HepG2 (cell line): ENCODE measurements around the gene SIK3. TPM values are rescaled to one million over a fixed set of nuclear protein-coding genes. Genes with fewer than 3 reads are reported as not detected.

ENCODE experiments used
- BRF2 ChIP-seq: sonication (generic); formaldehyde crosslinking; IDR thresholded peaks from 2 replicates; pipeline ENCODE4 v1.8.1; 2022; ENCODE audit warnings: mild to moderate bottlenecking, missing genetic modification reagents
- CBX5 ChIP-seq: sonication (generic); formaldehyde crosslinking; IDR thresholded peaks from 2 replicates; pipeline ENCODE4 v1.4.0; 2020; ENCODE audit warnings: missing genetic modification reagents, borderline replicate concordance
- FOXK1 ChIP-seq: sonication (generic); formaldehyde crosslinking; IDR thresholded peaks from 2 replicates; pipeline ENCODE4 v1.4.0; 2020; ENCODE audit warnings: low read depth, missing genetic modification reagents, borderline replicate concordance
- MTA1 ChIP-seq: sonication (generic); formaldehyde crosslinking; IDR thresholded peaks from 2 replicates; pipeline ENCODE4 v1.4.0; 2020; ENCODE audit warnings: missing genetic modification reagents, mild to moderate bottlenecking, borderline replicate concordance
- MXD1 ChIP-seq: sonication (generic); formaldehyde crosslinking; IDR thresholded peaks from 2 replicates; pipeline ENCODE4 v1.4.0; 2020; ENCODE audit warnings: mild to moderate bottlenecking, missing genetic modification reagents
- NR1H2 ChIP-seq: sonication (generic); formaldehyde crosslinking; IDR thresholded peaks from 2 replicates; pipeline ENCODE4 v1.8.1; 2022; ENCODE audit warnings: low read depth, missing genetic modification reagents, borderline replicate concordance
- PATZ1 ChIP-seq: sonication (generic); formaldehyde crosslinking; IDR thresholded peaks from 2 replicates; pipeline ENCODE4 v1.4.0; 2020; ENCODE audit warnings: missing genetic modification reagents
- PLSCR1 ChIP-seq: sonication (generic); formaldehyde crosslinking; IDR thresholded peaks from 2 replicates; pipeline ENCODE4 v1.5.0; 2020; ENCODE audit warnings: missing genetic modification reagents, mild to moderate bottlenecking, borderline replicate concordance
- SNAPC4 ChIP-seq: sonication (generic); formaldehyde crosslinking; IDR thresholded peaks from 2 replicates; pipeline ENCODE4 v1.4.0; 2020; ENCODE audit warnings: mild to moderate bottlenecking, missing genetic modification reagents
- SP5 ChIP-seq: IDR thresholded peaks from 2 replicates; pipeline ENCODE4 v1.6.1; 2016; ENCODE audit warnings: low read depth, borderline replicate concordance
- USF2 ChIP-seq, 2 experiments: sonication (generic) in 1 of 2; formaldehyde crosslinking in 1 of 2; IDR thresholded peaks; 2 replicates each; pipeline versions ENCODE4 v1.5.1 to v1.6.1; 2011 to 2020; ENCODE audit warnings: borderline replicate concordance in 1 of 2, low read depth in 1 of 2, low read length in 1 of 2, mild to moderate bottlenecking in 1 of 2, missing genetic modification reagents in 1 of 2, moderate library complexity in 1 of 2
- ZNF3 ChIP-seq: IDR thresholded peaks from 2 replicates; pipeline ENCODE4 v1.7.0; 2017; ENCODE audit warnings: inconsistent platforms
- ZNF451 ChIP-seq: sonication (generic); formaldehyde crosslinking; IDR thresholded peaks from 2 replicates; pipeline ENCODE4 v1.5.0; 2020; ENCODE audit warnings: mild to moderate bottlenecking, missing genetic modification reagents
- ZNF740 ChIP-seq: sonication (generic); formaldehyde crosslinking; IDR thresholded peaks from 2 replicates; pipeline ENCODE4 v1.4.0; 2020; ENCODE audit warnings: missing genetic modification reagents
- polyA plus RNA-seq, 8 experiments: library from polyadenylated mRNA; depleted of rRNA in 3 of 8; stranded (reverse) in 7 of 8; unstranded in 1 of 8; fragments of >200 nt; fragmentation: Illumina TruSeq in 4 of 8; extraction: Trizol in 4 of 8; gene quantifications; 2 replicates each; pipeline versions ENCODE4 v1.2.1 to v1.2.3, GENCODE V29; 2011 to 2016; ENCODE audit warnings: low read depth in 4 of 8, missing spikeins in 1 of 8, mixed read lengths in 1 of 8; ENCODE audit not compliant: insufficient read depth in 1 of 8
- total RNA-seq, 5 experiments: library from RNA; depleted of rRNA; stranded (reverse); fragments of >200 nt; fragmentation: Illumina TruSeq; extraction: Trizol; gene quantifications; 2 replicates each; pipeline ENCODE4 v1.2.3, GENCODE V29; 2016; ENCODE audit warnings: low read depth in 1 of 5

Gene SIK3
- total and polyA plus RNA-seq, 2 of the 13 experiments (the other 11 are each of a cell fraction or from before 2014, with no cell fraction given): 5.7 to 9.8 TPM

- TF ChIP-seq SNAPC4 (CRISPR knock-in tag): no peak
- TF ChIP-seq NR1H2 (CRISPR knock-in tag): no peak; the same call in 1 of the 2 replicates
- TF ChIP-seq SP5: peak; percentile 99
- TF ChIP-seq PLSCR1: no peak
- TF ChIP-seq MXD1 (CRISPR knock-in tag): no peak
- peak; percentile 63; the same call in 1 of the 2 replicates for TF ChIP-seq FOXK1 (CRISPR knock-in tag)
- peak; percentile 57; the same call in 1 of the 2 replicates for TF ChIP-seq CBX5 (CRISPR knock-in tag)
- peak; percentile 91 for TF ChIP-seq MTA1 (CRISPR knock-in tag)
- TF ChIP-seq BRF2: no peak; the same call in 1 of the 2 replicates
- TF ChIP-seq PATZ1 (CRISPR knock-in tag): peak; percentile 100
- 0 out of 2 replicates have a peak, but pooled peaks have one; percentile 14 for TF ChIP-seq ZNF451 (CRISPR knock-in tag)
- no peak for TF ChIP-seq USF2 (IDR thresholded peaks at IDR 0.05; ENCODE audit: low read depth, low read length)
- TF ChIP-seq USF2 (CRISPR knock-in tag; IDR thresholded peaks at IDR 0.05; ENCODE audit: borderline replicate concordance): 0 out of 2 replicates have a peak, but pooled peaks have one; percentile 10
- no peak for TF ChIP-seq ZNF740 (CRISPR knock-in tag)
- TF ChIP-seq ZNF3 (CRISPR knock-in tag): no peak
Measured at GRCh38 chr11:116828632-116829524, 269.4 kb downstream of the SIK3 start (continued).
